HG03060 (cell line): ENCODE measurements around the gene SLC25A47.

Experiments
- ATAC-seq: cut with Tn5 transposase; IDR thresholded peaks from one replicate; pipeline ENCODE4 v1.9.1; 2021; ENCODE audit warnings: low read depth, moderate number of reproducible peaks; ENCODE audit not compliant: unreplicated experiment

SLC25A47 gene

DNA sequence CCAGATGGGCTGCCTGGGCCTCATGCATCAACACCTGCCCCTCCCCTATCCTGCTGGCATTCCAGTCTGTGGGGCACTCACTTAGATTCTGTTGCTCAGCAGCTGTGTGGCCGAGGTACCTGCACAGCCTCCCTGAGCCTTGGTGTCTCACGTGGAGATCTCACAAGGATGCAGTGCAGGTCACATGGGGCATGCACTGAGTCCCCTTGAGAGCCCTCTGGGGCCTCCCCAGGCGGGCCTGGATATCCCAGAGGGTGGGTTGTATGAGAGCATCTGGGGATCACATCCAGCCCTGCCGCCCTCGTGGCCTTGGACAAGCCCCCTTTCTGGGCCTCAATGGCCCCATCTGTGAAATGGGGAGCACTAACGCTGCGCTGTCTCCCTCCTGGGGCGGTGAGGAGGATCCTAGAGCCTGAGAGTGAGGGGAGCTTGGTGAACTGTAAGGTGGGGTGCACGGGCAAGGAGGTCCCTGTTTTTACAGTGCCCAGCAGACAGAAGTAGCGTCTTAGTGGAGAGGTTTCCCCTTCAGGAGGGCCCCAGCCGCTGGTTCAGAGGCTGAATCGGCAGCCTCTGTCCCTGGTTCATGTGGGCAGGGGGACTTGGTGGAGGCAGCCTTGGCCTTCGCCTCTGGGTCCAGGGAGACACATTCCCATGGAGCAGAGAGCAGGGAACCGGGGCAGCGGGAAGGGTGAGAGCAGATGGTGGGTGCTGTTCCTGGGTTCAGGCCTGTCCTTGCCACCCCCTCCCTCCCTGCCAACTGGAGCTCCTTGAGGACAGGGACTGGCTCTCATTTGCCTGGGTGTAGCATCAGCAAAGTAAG, 791 bp upstream of the SLC25A47 start:
- no peak for ATAC-seq

- ATAC-seq = no peak
Observed at GRCh38 chr14:100323942-100324307, 786 bp downstream of the SLC25A47 start.

DNA sequence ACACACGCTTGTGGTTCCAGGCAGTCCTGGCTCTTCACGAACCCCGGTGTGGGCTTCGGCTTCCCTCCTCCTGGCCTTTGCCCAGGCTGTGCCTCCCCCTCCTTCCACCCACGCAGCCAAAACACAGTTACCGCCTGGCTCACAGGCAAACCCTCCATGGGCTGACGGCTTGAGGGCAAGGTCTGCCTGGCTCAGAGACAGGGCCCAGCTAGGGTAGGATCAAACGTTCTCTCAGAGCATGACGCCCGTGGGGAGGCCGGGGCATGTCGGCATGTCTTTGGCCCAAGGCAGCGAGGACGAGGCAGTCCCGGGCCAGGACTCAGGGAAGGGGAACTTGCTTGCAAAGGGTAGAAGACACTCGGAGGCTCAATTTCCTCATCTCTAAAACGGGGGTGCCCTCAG, 2.1 kb downstream of the SLC25A47 start:
- no peak for ATAC-seq

DNA sequence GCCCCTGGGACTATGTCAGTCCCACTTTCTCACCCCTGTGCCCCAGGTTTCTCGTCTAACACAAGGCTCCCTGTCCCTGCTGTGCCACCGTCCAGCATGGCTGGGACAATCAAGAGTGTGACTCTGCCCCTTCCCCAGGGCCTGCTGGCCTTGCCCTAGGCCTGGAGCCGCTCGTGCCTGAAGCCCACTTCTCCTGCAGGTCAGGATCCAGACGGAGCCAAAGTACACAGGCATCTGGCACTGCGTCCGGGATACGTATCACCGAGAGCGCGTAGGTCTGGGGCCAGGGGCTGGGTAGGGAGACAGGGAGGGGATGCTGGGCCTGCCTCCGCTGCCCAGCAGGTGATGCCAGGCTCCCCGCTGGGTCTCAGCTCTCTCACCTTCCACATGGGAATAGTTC, 2.8 kb downstream of the SLC25A47 start:
- ATAC-seq = no peak

GRCh38 chr14:100327128-100327527, 4.0 kb downstream of the SLC25A47 start:
- ATAC-seq = no peak

DNA sequence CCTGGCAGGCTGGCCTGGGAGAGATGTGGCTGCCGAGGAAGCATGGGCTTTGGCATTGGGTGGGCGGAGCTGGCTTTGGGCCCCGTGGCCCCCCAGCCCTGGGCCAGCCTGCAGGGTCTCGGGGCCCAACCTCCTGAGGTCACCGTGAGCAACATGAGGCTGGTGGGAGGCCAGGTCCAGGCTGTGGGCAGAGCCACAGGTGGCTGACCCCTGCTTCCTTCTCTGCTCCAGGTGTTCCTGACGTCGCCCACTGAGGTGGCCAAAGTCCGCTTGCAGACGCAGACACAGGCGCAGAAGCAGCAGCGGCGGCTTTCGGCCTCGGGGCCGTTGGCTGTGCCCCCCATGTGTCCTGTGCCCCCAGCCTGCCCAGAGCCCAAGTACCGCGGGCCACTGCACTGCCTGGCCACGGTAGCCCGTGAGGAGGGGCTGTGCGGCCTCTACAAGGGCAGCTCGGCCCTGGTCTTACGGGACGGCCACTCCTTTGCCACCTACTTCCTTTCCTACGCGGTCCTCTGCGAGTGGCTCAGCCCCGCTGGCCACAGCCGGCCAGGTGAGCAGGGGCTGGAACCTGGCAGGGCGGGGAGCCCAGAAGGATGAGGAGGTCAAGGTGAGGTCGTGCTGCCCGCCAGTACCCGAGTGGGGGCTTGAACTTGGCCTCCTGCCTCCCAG, 5.5 kb downstream of the SLC25A47 start:
- no peak for ATAC-seq

GRCh38 chr14:100329233-100330006, 6.3 kb downstream of the SLC25A47 start:
- no peak for ATAC-seq

DNA sequence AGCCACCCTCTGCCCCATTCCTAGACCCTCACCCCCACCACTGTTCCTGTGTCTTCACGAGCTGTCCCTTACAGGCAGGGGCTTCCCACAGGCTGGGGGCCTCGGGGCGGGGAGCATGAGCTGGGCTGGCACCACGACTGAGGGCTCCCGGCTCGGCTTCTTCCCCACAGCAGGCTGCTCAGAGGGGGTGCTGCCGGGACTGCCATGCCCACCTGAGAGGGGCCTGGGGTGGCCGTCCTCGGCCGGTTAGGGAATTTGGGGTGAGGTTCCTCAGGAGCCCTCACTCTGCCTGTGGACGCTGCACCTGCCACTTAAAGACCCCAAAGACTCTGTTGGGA, 6.8 kb downstream of the SLC25A47 start:
- ATAC-seq = no peak

- no peak for ATAC-seq
Observed at GRCh38 chr14:100330388-100330931, 7.3 kb downstream of the SLC25A47 start.

DNA sequence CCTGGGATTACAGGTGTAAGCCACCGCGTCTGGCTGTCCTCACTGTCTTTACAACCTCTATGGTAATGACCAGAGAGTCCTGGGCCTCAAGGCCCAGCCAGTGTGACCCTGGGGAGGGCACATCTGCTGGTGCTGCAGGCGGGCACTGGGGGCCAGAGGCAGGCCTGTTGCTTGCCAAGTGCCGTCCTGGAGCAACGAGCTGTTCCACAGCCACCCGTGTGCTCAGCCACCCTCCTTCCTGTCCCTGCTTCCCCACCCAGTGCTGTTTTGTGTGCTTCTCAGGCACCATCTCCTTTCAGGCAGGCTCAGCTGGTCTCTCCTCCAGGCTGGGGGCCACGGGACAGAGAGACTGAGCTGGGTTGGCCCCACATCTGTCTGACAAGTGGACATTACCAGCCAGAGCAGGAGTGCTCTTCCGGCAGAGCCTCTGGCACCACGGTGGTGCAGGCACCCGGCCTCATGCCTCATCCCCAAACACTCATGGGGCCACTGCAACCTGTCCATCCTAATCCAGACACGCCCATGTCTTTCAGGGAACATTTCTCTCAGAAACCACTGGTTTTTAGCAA, 9.0 kb downstream of the SLC25A47 start:
- ATAC-seq = no peak

GRCh38 chr14:100332797-100333196, 9.7 kb downstream of the SLC25A47 start:
- ATAC-seq = peak; percentile 36

GRCh38 chr14:100333311-100333710, 10.2 kb downstream of the SLC25A47 start:
- no peak for ATAC-seq

DNA sequence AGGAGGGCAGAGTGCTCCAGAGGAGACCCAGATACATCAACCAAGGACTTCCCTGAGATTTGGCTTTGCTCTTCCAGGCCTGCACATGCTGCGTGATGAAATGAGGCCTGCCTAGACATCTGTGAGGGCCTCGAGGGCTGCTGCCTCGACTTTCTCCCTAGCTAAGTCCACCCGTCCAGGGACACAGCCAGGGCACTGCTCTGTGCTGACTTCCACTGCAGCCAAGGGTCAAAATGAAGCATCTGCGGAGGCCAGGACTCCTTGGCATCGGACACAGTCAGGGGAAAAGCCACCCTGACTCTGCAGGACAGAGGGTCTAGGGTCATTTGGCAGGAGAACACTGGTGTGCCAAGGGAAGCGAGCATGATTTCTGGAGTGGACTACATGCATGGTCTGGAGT, 10.7 kb downstream of the SLC25A47 start:
- no peak for ATAC-seq

DNA sequence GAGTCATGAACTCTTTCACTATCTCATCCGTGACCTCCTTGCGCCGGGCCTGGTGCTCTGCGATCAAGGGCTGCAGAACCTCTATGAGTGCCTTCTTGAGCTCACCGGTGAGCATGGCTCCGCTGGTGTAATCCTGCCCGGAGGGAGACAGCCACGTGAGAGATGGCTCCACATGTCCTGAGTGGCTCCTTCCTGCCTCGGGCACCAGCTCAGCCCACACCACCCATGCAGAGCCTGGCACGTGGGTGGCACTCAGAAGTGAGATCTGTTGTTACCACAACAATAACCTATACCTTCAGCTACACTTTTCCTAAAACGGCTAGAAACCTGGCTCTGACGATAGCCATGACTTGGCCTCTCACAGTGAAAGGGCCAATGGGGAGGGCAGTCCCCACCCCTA, 11.8 kb downstream of the SLC25A47 start:
- no peak for ATAC-seq

- ATAC-seq = no peak
Observed at GRCh38 chr14:100336618-100337530, 13.7 kb downstream of the SLC25A47 start.

- ATAC-seq = no peak
Observed at GRCh38 chr14:100339766-100340422, 16.8 kb downstream of the SLC25A47 start.

DNA sequence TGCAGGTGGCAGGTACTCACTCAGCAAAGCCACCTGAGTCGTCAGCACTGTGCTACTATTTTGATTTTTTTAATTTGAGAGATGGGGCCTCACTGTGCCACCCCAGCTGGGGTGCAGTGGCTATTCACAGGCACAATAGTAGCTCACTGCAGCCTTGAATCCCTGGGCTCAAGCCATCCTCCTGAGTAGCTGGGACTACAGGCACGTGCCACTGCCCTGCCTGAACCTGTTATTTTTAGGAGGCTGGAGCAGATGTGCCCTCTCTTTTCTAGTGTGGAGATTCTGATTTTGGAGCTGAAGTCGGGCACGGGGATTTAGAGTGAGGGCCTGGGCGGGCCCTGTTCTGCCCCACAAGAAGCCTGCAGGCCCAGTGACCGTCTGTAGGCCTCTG, 17.3 kb downstream of the SLC25A47 start:
- ATAC-seq = no peak

DNA sequence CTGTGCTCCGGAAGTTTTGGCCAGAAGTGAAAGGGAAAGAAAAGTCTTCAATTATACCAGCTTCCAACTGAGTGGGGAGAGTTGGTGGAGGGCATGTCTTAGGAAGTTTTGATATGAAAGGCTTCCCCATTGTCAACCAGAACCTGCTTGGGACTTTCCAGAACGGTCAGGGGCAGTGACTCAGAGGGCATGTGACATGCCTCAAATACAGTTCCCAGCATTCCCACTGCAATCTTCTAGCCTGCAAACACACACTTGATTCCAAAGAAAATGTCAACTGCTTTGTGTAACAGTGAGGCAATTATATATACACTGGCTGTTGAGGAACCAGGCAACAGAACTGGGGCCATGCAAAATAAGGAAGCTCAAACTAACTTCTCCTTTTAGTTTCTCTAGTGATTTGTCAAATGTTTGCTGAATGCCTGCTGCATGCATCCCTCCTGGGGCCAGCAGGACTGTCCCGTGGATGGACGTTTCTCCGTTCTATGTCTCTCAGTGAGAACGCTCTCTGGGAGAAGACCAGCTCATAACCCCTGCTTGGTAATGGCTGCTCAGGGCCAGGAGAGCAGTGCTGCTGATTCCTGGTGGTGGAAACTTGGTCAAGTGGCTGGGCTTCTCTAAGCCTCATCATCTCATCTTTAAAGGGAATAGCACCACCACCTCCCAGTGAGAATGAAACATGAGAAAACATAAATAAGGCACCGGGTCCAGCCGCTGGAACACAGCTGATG, 18.3 kb downstream of the SLC25A47 start:
- ATAC-seq = peak; percentile 58

- no peak for ATAC-seq
Observed at GRCh38 chr14:100342195-100342594, 19.1 kb downstream of the SLC25A47 start.
